HUES64 (cell line): Measurements from ENCODE around the gene TMEM254.
"Not testable (repeated sequence)": the region's sequence is repeated elsewhere in the genome, so short reads cannot be mapped to it uniquely, and the experiment has no call there.

Source experiments
- H3K27ac ChIP-seq: 2 replicates; pipeline ENCODE4 v1.7.0; 2013; ENCODE audit warnings: low read depth, low read length, inconsistent platforms
- H3K27me3 ChIP-seq: 2 replicates; pipeline ENCODE4 v1.6.1; 2013; ENCODE audit warnings: mild to moderate bottlenecking, low read length; ENCODE audit not compliant: insufficient read depth
- H3K36me3 ChIP-seq: 2 replicates; pipeline ENCODE4 v1.6.1; 2013; ENCODE audit warnings: mild to moderate bottlenecking, low read length; ENCODE audit not compliant: insufficient read depth
- H3K4me1 ChIP-seq: 2 replicates; pipeline ENCODE4 v1.6.1; 2013; ENCODE audit warnings: mild to moderate bottlenecking, low read length, moderate library complexity; ENCODE audit not compliant: insufficient read depth
- H3K4me3 ChIP-seq: 2 replicates; pipeline ENCODE4 v1.5.1; 2013; ENCODE audit warnings: mild to moderate bottlenecking, low read length, moderate library complexity
- H3K9ac ChIP-seq: 2 replicates; pipeline ENCODE4 v1.6.1; 2013; ENCODE audit warnings: mild to moderate bottlenecking, low read depth, low read length
- H3K9me3 ChIP-seq: 2 replicates; pipeline ENCODE4 v1.6.1; 2013; ENCODE audit warnings: low read depth, low read length; ENCODE audit not compliant: insufficient read depth
- WGBS: fragments of 150-250, 120-280 bp; methylation state at CpG from one replicate; pipeline ENCODE4 v1.1.7; 2013; ENCODE audit warnings: missing lambda C conversion rate; 5-methylcytosine and 5-hydroxymethylcytosine counted together

Gene TMEM254

GRCh38 chr10:80050752-80051151 is 27.7 kb upstream of the TMEM254 start:
- H3K4me3 ChIP-seq: no peak overlapping the region
- H3K27ac ChIP-seq: no peak overlapping the region
- no peaks in the 10 kb centered on the region for H3K9me3 ChIP-seq
- H3K9ac ChIP-seq: no peak overlapping the region
- no peaks in the 10 kb centered on the region for H3K4me1 ChIP-seq
- 90% methylated on average over 3 of the region's 3 CpGs for WGBS
- no peaks in the 10 kb centered on the region for H3K36me3 ChIP-seq
- no peaks in the 10 kb centered on the region for H3K27me3 ChIP-seq

- 91% methylated on average over 3 of the region's 3 CpGs for WGBS
- no peaks in the 10 kb centered on the region for H3K36me3 ChIP-seq
These were observed 26.5 kb upstream of the TMEM254 start for GRCh38 chr10:80051993-80052392.

GRCh38 chr10:80055760-80056159 is 22.7 kb upstream of the TMEM254 start:
- WGBS: 93% methylated on average over 2 of the region's 2 CpGs
- H3K4me3 ChIP-seq: no peak overlapping the region
- H3K4me1 ChIP-seq: no peaks in the 10 kb centered on the region
- H3K36me3 ChIP-seq: no peaks in the 10 kb centered on the region
- no peaks in the 10 kb centered on the region for H3K27me3 ChIP-seq
- H3K27ac ChIP-seq: no peak overlapping the region
- no peaks in the 10 kb centered on the region for H3K9me3 ChIP-seq
- H3K9ac ChIP-seq: no peak overlapping the region

More at GRCh38 chr10:80051993-80052392, 26.5 kb upstream of the TMEM254 start:
- Histone ChIP-seq H3K9me3 (no peaks in the 10 kb centered on the region), H3K4me1 (no peaks in the 10 kb centered on the region), H3K9ac (no peak overlapping the region), H3K4me3 (no peak overlapping the region), H3K27ac (no peak overlapping the region), H3K27me3 (no peaks in the 10 kb centered on the region)

- Histone ChIP-seq H3K36me3 (no peaks in the 10 kb centered on the region), H3K9ac (no peak overlapping the region), H3K27ac (no peak overlapping the region), H3K4me3 (no peak overlapping the region), H3K9me3 (no peaks in the 10 kb centered on the region), H3K27me3 (no peaks in the 10 kb centered on the region), H3K4me1 (no peaks in the 10 kb centered on the region)
- 95% methylated on average over 4 of the region's 4 CpGs for WGBS
These were observed 21.3 kb upstream of the TMEM254 start for GRCh38 chr10:80057171-80057570.

GRCh38 chr10:80064120-80064886 is 14.2 kb upstream of the TMEM254 start:
- Histone ChIP-seq H3K36me3 (no peaks in the 10 kb centered on the region), H3K4me1 (no peaks in the 10 kb centered on the region), H3K27me3 (no peaks in the 10 kb centered on the region), H3K27ac (no peak overlapping the region), H3K9me3 (peaks cover 23% of the 10 kb centered on the region), H3K9ac (no peak overlapping the region), H3K4me3 (no peak overlapping the region)
- WGBS: 98% methylated on average over 7 of the region's 8 CpGs

GRCh38 chr10:80066809-80067208 is 11.7 kb upstream of the TMEM254 start:
- Histone ChIP-seq H3K27me3 (no peaks in the 10 kb centered on the region), H3K4me3 (no peak overlapping the region), H3K27ac (no peak overlapping the region), H3K36me3 (no peaks in the 10 kb centered on the region), H3K4me1 (peaks cover 12% of the 10 kb centered on the region), H3K9ac (no peak overlapping the region), H3K9me3 (peaks cover 23% of the 10 kb centered on the region)
- 83% methylated on average over 3 of the region's 4 CpGs for WGBS

GRCh38 chr10:80067821-80068220 is 10.6 kb upstream of the TMEM254 start:
- H3K9me3 ChIP-seq: peaks cover 23% of the 10 kb centered on the region
- not testable (repeated sequence) for H3K36me3 ChIP-seq, H3K27me3 ChIP-seq, H3K4me3 ChIP-seq, H3K9ac ChIP-seq, H3K27ac ChIP-seq
- H3K4me1 ChIP-seq: peaks cover 12% of the 10 kb centered on the region

GRCh38 chr10:80068270-80068669 is 10.2 kb upstream of the TMEM254 start:
- Histone ChIP-seq H3K9ac (no peak overlapping the region), H3K36me3 (no peaks in the 10 kb centered on the region), H3K9me3 (peaks cover 23% of the 10 kb centered on the region), H3K4me3 (no peak overlapping the region), H3K27ac (no peak overlapping the region), H3K27me3 (no peaks in the 10 kb centered on the region), H3K4me1 (peaks cover 12% of the 10 kb centered on the region)
- 72% methylated on average over 2 of the region's 2 CpGs for WGBS

GRCh38 chr10:80070057-80070456 is 8.4 kb upstream of the TMEM254 start:
- no peak overlapping the region for H3K9ac ChIP-seq
- H3K9me3 ChIP-seq: peaks cover 23% of the 10 kb centered on the region
- no peaks in the 10 kb centered on the region for H3K36me3 ChIP-seq
- H3K27me3 ChIP-seq: no peaks in the 10 kb centered on the region
- WGBS: 92% methylated on average over 3 of the region's 3 CpGs
- no peak overlapping the region for H3K4me3 ChIP-seq
- peaks cover 12% of the 10 kb centered on the region for H3K4me1 ChIP-seq
- H3K27ac ChIP-seq: peak overlapping the region; percentile 44; the same call in 1 of the 2 replicates

GRCh38 chr10:80072584-80072983 is 5.9 kb upstream of the TMEM254 start:
- no peak overlapping the region for H3K4me3 ChIP-seq
- H3K36me3 ChIP-seq: no peaks in the 10 kb centered on the region
- peaks cover 17% of the 10 kb centered on the region for H3K9me3 ChIP-seq
- no peak overlapping the region for H3K27ac ChIP-seq
- H3K27me3 ChIP-seq: no peaks in the 10 kb centered on the region
- WGBS: 95% methylated on average over 2 of the region's 2 CpGs
- H3K9ac ChIP-seq: no peak overlapping the region
- peaks cover 12% of the 10 kb centered on the region for H3K4me1 ChIP-seq

GRCh38 chr10:80075781-80076180 is 2.7 kb upstream of the TMEM254 start:
- Histone ChIP-seq H3K4me3 (no peak overlapping the region), H3K27ac (no peak overlapping the region), H3K27me3 (no peaks in the 10 kb centered on the region), H3K4me1 (0 out of 2 replicates have a peak, but pooled peaks cover 4% of the 10 kb centered on the region), H3K9ac (no peak overlapping the region), H3K36me3 (no peaks in the 10 kb centered on the region), H3K9me3 (no peaks in the 10 kb centered on the region)
- 96% methylated on average over 1 of the region's 1 CpG for WGBS
